Stimulated activated naive CD4-positive, alpha-beta T cell treated with Interleukin-2 at 50 U/mL for 16 hours (primary cell): ENCODE measurements around the gene MOB3A.

Source experiments
- DNase-seq: peaks from one replicate; lab custom pipeline; 2025; lab: John Stamatoyannopoulos, UW

The MOB3A gene

DNA sequence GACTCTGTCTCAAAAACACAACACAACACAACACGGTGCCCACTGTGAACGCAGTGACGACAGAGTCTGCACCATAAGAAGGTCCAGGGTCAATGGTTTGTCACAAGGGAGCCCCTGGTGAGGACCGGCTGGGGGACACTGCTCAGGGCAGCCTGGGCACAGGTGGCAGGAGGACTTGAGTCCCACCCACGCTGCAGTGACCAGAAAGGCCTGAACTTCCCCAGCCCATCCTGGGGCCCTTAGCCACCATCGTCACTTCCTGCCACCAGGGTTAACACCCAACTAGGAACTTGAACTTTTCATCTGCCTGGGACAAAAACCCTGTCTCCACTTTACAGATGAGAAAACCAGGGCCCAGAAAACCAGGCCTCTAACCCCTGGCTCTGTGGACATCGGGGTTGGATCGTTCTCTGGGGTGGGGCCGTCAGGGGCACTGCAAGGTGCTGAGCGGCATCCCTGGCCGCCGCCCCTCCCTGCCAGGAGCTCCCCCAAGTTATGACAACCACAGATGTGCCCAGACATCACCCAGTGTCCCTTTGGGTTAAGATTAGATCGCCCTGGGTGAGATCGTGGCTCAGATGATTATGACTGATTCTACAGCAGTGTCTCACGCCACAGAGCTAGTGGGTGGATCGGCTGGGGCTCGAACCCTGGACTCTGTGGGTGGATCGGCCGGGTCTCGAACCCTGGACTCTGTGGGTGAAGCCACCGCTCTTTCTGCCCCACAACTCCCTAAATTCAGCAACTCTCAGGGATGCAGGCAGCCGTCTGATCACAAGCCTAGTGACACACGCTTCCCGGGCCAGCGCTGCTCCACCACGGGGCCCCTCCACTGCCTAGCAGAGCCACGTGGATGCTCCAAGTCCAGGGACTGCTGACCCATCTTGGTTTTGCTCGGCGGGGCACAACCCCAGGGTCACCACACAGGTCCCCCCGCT, 14.0 kb downstream of the MOB3A start:
- DNase-seq = peak; percentile 27

DNA sequence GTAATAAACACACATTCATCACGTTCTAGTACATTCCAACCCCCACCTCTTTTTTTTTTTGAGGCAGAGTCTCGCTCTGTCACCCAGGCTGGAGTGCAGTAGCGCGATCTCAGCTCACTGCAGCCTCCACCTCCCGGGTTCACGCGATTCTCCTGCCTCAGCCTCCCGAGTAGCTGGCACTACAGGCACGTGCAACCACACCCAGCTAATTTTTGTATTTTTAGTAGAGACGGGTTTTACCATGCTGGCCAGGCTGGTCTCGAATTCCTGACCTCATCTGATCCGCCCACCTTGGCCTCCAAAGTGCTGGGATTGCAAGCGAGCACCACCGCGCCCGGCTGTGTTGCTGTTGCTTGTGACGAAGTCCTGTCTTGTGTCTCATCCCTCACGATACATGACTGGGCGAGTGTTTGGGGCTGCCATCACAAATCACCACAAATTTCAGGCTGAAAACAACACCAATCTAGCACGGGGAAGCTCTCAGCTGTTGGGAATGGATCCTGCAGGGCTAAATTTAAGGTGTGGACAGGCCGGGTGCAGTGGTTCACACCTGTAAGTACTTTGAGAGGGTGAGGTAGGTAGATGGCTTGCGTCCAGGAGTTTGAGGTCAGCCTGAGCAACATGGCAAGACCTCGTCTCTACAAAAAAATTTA, 15.7 kb downstream of the MOB3A start:
- DNase-seq = no peak

DNA sequence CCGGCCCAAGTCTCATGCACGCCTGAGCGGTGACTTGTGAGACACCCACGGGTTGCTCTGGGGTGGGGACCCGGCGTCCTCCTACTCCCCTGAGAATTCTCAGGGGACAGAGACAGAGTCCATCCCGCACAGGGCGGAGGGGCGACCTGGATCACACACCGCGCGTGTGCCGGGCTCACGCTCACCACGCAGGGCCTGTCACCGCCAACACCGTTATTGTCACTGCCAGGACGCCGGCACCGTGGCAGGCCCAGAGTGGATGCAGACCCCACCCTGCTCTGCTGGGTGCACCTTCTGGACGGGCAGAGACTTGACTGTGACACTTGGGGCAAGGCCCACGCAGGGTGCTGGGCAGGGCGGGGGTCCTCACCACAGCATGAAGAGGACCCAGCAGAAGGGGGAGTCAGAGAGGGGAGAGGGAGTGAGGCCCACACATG, 16.2 kb downstream of the MOB3A start:
- no peak for DNase-seq

DNA sequence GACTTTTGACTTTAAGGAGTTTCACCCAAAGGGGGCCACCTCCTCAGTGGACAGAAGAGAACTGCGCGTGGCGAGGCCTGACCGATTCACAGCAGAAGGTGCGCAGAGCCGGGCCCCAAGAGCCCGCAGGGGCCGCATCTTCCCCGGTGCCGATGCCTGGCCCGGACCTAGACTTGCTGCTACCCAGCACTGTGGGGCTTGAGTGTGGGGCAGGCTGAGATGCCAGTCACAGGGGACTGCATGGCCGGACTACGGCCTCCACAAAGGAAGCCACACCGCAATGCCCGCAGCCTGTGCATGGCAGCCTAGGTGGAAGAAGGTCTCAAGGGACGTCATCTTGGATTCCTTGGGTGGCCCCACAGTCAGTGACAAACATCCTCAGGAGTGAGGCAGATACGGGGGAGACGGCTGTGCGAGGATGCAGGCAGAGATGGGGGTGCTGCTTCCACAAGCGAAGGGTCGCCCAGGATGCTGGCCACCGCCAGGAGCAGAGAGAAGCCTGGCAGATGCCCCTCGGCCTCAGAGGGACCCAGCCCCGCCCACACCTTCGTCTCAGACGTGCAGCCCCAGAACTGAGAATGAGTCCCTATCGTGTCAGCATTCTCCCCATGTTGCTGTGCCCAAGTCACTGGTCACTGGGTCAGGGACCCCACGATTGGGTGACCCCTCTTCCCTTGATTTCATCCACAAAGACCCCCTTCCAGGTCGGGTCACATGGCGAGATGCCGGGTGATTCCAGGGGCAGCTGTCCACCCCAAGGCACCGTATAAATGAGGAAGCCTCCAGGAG, 16.9 kb downstream of the MOB3A start:
- DNase-seq = no peak

DNA sequence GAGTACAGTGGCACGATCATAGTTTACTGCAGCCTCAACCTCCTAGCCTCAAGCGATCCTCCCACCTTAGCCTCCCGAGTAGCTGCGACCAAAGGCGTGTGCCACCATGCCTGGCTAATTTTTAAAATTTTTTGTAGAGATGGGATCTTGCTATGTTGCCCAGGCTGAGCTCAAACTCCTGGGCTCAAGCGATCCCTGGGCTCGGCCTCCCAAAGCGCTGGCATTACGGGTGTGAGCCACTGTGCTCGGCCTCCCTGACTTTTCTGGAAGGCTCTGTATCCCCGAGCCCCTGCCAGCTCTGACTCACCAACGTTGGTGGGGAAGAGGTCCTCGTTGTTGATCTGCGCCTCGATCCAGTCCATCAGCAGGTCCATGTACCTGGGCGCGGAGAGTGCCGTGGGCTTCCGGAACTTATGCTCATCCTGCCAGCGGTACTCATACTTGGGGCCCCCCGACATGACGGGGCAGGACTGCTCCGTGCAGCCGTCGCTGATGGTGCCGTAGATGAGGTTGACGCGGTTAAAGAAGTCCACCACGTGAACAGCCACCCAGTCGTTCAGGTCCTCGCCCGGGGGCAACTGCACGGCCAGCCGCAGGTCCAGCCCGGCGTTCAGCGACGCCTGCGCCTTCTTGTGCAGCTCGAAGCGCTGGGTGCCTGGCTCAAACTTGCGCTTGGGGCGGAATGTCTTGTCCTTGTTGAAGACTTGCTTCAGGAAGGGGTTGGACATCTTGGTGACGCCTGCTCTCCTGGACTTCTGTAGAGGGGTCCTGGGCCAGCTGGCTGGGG, 18.1 kb downstream of the MOB3A start:
- DNase-seq = no peak

DNA sequence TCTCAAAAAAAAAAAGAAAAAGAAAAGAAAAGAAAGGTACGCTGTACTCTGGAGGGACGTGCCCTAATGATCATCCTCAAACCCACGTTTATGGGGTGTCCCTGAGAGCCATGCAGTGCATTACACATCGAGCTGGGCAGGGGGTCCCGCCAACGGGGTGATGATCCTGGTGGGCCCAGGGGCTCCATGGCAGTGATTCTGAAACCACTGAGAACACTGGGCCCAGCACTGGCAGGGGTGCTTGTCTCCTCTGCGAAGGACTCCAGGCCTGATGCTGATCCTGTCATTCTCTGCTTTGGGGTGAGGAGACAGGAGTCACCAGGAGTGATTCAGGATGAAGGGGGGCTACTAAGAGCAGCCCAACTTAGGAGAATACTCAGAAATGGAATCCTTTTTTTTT, 18.7 kb downstream of the MOB3A start:
- DNase-seq = no peak

DNA sequence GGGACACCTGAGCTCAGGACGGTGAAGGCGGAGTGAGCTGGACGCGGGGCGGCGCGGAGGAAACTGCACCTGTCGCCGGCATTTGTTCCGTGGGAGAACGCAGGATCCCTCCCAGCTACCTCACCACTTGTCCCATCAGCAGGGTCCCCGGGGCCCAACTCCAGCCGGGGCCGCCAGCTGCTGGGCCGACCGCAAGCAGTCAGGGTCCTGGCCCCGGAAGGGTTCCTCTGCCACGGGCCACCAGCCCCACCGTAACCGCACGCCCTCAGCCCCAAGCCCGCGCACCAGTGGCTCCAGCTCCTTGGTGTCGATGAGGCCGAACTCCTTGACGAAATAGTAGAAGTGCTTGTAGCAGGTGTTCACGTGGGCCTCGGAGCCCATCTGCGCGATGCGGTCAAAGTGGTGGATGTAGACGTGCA, 19.6 kb downstream of the MOB3A start:
- no peak for DNase-seq

DNA sequence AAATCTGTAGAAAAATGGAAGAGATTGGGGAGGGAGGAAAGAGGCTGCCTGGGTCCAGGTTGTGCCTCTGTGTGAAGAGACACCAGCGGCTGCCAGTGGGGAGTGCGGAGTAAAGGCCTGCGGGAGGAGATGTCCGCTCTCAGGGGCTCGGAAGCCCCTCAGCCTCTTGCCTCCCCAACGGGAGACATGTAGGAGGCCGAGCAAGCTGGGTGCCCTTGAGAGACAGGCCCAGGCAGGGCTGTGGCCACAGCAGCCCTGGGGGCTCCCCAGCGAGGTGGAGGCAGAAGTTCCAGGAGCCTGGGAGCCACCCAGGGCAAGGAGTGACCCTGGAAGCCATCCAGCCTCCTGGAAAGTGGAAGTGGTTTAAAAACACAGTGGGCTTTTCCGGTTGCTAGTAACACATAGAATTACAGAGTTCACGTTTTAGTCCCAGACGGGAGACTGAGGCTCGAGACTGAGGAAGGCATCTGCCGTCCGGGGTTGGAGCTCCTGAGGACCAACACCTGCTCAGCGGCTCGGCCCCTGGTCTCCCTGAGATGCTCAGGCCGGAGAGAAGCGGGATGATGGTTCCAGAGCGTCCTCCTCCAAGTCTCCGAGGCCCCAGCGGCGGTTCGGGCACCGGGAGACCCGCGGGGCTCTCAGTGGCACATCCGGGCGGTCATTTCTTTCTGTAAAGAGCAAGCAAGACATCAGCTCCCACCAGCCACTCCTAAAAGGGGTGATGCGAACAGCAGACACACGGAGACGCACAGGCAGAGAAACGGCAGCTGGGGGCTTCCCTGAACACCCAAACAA, 23.2 kb downstream of the MOB3A start:
- no peak for DNase-seq

DNA sequence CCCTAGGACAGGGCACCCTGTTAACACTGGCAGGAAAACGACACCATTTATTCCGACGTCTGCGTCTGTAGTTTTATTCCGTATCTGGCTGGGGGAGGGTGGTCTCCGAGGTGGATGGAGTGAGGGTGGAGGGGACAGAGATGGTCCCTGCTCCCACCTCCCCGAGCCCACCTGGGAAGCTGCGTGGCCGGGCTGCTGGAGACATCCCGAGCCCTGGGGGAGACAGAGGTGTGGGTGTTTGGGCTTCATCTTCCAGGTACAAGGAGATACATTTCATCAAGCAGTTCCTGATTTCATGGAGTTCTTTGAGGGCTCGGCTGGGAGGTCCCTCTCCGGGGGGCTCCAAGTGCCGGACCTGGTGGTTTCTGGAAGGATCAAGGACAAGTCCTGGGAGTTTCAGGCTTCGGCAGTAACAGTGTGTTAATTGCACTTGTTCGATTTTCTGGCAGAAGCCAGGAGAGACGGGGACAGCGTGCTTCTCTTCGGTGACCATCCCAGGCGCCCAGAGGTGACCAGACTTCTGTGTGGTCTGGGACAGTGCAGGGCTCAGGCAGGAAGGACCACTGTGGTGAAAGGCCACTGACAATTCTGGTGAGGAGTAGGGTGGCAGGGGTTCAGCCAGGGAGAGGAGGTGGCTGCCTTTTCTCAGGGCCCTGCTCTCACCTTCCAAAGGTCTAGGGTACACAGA, 25.0 kb downstream of the MOB3A start:
- DNase-seq = no peak

GRCh38 chr19:2070436-2070827, 25.7 kb downstream of the MOB3A start:
- no peak for DNase-seq

- DNase-seq = no peak
These were observed 31.2 kb downstream of the MOB3A start for GRCh38 chr19:2064788-2065524.

- DNase-seq = no peak
These were observed 31.7 kb downstream of the MOB3A start for GRCh38 chr19:2064395-2064787.

GRCh38 chr19:2063824-2064223, 32.3 kb downstream of the MOB3A start:
- no peak for DNase-seq

DNA sequence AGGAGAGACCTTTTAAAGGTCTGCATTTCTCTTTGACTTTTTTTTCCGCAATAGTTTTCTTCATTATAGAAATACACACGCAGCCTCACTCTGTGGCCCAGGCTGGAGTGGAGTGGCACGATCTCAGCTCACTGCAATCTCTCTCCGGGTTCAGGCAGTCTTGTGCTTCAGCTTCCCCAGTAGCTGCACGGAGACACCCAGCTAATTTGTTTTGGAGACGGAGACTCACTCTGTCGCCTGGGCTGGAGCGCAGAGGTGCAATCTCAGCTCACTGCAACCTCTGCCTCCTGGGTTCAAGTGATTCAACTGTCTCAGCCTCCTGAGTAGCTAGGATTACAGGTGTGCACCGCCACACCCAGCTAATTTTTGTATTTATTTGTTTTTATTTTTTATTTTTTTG, 33.4 kb downstream of the MOB3A start:
- DNase-seq = no peak

DNA sequence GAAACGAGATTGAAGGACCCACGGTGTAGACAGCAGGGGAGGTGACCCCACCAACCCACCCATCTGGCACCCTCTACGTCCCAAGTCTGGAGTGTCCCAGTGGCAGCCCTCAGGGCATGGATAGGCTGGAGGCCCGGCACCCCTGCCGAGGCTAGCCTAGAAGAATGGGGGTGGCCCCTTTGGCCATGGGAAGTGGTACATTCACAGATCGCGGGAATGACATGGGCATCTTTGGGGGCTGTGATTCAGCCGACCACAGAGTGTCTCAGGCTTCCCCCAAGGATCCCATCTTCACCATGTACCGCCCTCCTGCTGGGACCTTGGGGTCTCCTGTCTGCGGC, 33.8 kb downstream of the MOB3A start:
- no peak for DNase-seq

GRCh38 chr19:2061495-2062388, 34.4 kb downstream of the MOB3A start:
- DNase-seq = peak; percentile 98

- DNase-seq = peak; percentile 55
These were observed 35.1 kb downstream of the MOB3A start for GRCh38 chr19:2060884-2061494.
